ENCODE data around the gene RAB15. TPM values are rescaled to one million over a fixed set of nuclear protein-coding genes. Genes with fewer than 3 reads are reported as not detected.

The RAB15 gene
- total RNA-seq, 1 donor from 2014 or later = 98.4 TPM

DNA sequence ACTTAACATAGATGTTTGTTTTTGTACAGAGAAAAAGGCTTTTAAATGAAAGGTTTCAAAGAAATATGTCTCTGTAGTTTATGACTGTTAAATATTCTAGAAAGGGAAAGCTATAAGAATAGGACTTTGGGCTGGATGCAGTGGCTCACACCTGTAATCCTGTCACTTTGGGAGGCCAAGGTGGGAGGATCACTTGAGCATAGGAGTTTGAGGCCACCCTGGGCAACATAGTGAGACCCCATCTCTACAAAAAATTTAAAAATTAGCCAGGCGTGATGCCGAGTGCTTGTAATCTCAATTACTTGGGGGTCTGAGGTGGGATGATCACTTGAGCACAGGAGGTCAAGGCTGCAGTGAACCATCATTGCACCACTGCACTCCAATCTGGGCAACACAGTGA, 41.0 kb downstream of the RAB15 start:
- TF ChIP-seq, protein P1, sequence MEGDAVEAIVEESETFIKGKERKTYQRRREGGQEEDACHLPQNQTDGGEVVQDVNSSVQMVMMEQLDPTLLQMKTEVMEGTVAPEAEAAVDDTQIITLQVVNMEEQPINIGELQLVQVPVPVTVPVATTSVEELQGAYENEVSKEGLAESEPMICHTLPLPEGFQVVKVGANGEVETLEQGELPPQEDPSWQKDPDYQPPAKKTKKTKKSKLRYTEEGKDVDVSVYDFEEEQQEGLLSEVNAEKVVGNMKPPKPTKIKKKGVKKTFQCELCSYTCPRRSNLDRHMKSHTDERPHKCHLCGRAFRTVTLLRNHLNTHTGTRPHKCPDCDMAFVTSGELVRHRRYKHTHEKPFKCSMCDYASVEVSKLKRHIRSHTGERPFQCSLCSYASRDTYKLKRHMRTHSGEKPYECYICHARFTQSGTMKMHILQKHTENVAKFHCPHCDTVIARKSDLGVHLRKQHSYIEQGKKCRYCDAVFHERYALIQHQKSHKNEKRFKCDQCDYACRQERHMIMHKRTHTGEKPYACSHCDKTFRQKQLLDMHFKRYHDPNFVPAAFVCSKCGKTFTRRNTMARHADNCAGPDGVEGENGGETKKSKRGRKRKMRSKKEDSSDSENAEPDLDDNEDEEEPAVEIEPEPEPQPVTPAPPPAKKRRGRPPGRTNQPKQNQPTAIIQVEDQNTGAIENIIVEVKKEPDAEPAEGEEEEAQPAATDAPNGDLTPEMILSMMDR (IDR thresholded peaks at IDR 0.05) = no peak

DNA sequence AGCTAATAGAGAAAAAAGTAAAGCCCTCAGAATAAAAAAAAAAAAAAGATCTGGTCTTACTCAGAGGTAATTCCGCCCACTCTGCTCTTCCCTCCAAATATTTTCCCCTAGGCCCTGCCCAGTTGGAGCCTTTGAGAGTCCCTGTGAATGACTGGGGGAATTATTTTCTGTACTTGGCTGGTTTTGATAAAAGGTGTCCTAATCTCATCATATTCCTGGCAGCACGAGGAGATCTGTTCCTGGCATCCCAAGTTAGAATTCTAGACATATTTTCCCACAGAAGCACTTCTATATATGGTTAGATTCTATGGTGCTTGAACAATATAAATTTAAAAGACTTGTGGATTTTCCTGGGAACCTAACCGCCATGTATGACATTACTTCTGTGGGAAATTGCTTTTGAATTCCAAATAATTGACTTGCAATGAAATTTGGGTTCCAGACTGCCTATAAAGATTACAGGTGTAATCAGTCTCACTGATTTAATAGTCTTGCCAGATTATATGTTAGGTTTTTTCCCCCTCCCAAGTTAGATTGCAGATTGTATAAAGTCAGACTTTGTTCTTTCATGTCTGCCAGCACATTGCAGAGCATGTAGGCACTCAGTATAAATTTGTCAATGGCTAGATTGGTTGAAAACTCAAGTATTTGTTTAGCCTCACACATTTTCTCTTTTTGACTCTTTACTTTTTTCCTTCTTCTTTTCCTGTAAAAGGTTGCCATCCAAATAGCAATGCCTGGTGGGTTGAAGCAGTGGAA, 41.9 kb downstream of the RAB15 start:
- Mint-ChIP-seq H3K9me3 (ENCODE audit: low read depth) (no peaks in the 10 kb centered on the region), H3K4me1 (ENCODE audit: low read depth) (peaks cover 11% of the 10 kb centered on the region), H3K4me3 (ENCODE audit: unreplicated experiment) (no peak overlapping the region), H3K36me3 (ENCODE audit: low read depth) (peaks cover 10% of the 10 kb centered on the region), H3K27ac (ENCODE audit: unreplicated experiment) (no peak overlapping the region), H3K27me3 (ENCODE audit: low read depth) (no peaks in the 10 kb centered on the region)
- DNase-seq (ENCODE audit: low spot score) = no peak
- TF ChIP-seq, protein P1 (IDR thresholded peaks at IDR 0.05) = no peak

More for the DNA sequence above, 41.0 kb downstream of the RAB15 start:
- H3K9me3 Mint-ChIP-seq (ENCODE audit: low read depth) = no peaks in the 10 kb centered on the region
- no peaks in the 10 kb centered on the region for H3K27me3 Mint-ChIP-seq (ENCODE audit: low read depth)
- DNase-seq (ENCODE audit: low spot score) = no peak
- no peak overlapping the region for H3K27ac Mint-ChIP-seq (ENCODE audit: unreplicated experiment)
- H3K4me3 Mint-ChIP-seq (ENCODE audit: unreplicated experiment) = no peak overlapping the region
- peaks cover 10% of the 10 kb centered on the region for H3K36me3 Mint-ChIP-seq (ENCODE audit: low read depth)
- peaks cover 20% of the 10 kb centered on the region for H3K4me1 Mint-ChIP-seq (ENCODE audit: low read depth)

DNA sequence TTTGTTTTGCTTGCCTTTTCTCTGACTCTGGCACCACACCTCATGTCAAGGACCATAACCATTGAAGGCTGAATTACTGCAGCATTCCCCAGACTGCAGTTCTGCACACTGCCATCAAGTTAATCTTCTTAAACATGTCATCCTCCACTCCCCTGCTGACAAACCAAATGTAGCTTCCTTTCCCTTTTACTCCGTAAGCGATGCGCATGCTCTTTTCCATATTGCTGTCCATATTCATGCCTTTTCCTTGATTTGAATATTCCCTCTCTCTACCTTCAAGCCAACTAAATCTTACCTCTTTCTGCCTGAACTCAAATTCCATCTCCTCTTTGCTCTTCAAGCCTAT, 43.1 kb downstream of the RAB15 start:
- Mint-ChIP-seq H3K4me3 (ENCODE audit: unreplicated experiment) (no peak overlapping the region), H3K27ac (ENCODE audit: unreplicated experiment) (no peak overlapping the region), H3K27me3 (ENCODE audit: low read depth) (no peaks in the 10 kb centered on the region), H3K36me3 (ENCODE audit: low read depth) (peaks cover 7% of the 10 kb centered on the region), H3K9me3 (ENCODE audit: low read depth) (no peaks in the 10 kb centered on the region), H3K4me1 (ENCODE audit: low read depth) (peaks cover 10% of the 10 kb centered on the region)
- no peak for DNase-seq (ENCODE audit: low spot score)
- TF ChIP-seq, protein P1 (IDR thresholded peaks at IDR 0.05) = no peak

DNA sequence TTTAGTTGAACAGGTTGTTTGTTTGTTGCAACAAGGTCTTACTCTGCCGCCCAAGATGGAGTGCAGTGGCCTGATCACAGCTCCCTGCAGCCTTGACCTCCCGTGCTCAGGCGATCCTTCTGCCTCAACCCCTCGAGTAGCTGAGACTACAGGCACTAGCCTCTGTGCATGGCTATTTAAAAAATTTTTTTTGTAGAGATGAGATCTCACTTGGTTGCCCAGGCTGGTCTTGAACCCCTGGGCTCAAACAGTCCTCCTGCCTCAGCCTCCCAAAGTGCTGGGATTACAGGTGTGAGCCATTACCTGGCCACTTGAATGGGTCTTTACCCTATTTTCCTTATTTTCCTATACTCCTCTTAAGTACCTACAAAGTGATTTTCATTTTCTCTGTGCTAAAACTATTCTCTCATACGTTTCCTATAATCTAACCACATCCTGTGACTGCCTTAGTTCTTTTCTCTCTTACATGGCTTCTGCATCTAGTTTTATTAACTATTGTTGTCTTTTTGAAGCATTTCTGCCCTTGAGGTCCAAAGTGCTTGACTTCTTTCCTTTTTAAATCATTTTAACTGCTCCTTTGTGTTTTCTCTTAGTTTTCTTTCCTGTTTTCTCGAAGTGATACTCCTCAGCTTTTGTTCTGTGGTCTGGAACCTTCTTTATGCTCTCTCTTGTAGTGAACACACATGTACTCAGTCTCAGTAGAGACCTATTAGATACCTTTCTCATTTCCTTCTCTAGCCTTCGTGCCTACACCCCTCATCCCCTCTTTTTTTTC, 43.7 kb downstream of the RAB15 start:
- TF ChIP-seq, protein P1 (IDR thresholded peaks at IDR 0.05) = no peak
- peaks cover 7% of the 10 kb centered on the region for H3K36me3 Mint-ChIP-seq (ENCODE audit: low read depth)
- no peak overlapping the region for H3K4me3 Mint-ChIP-seq (ENCODE audit: unreplicated experiment)
- H3K27me3 Mint-ChIP-seq (ENCODE audit: low read depth) = no peaks in the 10 kb centered on the region
- peaks cover 15% of the 10 kb centered on the region for H3K4me1 Mint-ChIP-seq (ENCODE audit: low read depth)
- DNase-seq (ENCODE audit: low spot score) = no peak
- no peak overlapping the region for H3K27ac Mint-ChIP-seq (ENCODE audit: unreplicated experiment)
- H3K9me3 Mint-ChIP-seq (ENCODE audit: low read depth) = no peaks in the 10 kb centered on the region

DNA sequence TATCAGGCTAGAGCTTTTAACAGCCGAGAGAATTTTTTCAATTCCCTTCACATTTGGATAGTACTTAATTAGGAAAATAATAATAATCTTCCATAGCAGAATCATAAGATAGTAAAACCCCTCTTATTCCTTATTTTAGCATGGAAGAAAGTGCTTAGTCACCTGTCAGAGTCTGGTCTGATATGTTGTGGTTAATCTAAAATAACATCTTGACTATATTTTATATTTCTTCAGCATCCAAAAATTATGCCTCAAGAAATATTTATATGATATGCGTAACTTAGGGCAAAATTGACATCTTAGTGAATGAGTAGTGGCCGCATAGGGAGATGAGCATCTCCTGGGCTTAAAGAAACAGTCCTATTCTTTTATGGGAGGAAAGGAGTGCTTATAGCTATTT, 45.1 kb downstream of the RAB15 start:
- TF ChIP-seq, protein P1 (IDR thresholded peaks at IDR 0.05) = no peak
- Mint-ChIP-seq H3K27ac (ENCODE audit: unreplicated experiment) (peak overlapping the region; percentile 87), H3K9me3 (ENCODE audit: low read depth) (no peaks in the 10 kb centered on the region), H3K4me3 (ENCODE audit: unreplicated experiment) (no peak overlapping the region), H3K27me3 (ENCODE audit: low read depth) (no peaks in the 10 kb centered on the region), H3K4me1 (ENCODE audit: low read depth) (peaks cover 15% of the 10 kb centered on the region), H3K36me3 (ENCODE audit: low read depth) (peaks cover 3% of the 10 kb centered on the region)
- DNase-seq (ENCODE audit: low spot score) = no peak
